GM12801 (cell line): ENCODE results near the gene SV2B.

ENCODE experiments used
- CTCF ChIP-seq: IDR thresholded peaks from one replicate; pipeline ENCODE4 v1.5.1; 2011; ENCODE audit warnings: control low read depth; ENCODE audit not compliant: insufficient read length; ENCODE audit errors: extremely low read depth

SV2B gene

DNA sequence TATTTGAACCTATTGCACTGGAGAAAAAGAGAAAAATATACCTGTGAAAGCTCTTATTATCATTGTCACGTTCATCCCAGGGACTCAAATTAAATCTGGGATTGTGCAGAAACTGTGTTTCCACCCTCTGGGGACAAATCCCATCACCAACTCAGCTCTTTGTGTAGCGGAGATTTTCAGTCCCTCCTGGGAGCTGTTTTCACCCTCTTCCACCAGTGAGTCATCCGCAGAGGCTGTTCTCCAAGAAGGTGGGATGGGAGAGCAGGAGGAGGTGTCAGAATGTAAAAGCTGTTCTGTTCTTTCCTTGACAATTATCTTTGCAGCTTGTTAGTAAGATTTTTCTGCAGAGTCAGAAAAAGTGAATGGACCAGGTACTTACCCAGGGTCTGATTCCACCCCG, 28.0 kb downstream of the SV2B start:
- TF ChIP-seq CTCF = no peak

DNA sequence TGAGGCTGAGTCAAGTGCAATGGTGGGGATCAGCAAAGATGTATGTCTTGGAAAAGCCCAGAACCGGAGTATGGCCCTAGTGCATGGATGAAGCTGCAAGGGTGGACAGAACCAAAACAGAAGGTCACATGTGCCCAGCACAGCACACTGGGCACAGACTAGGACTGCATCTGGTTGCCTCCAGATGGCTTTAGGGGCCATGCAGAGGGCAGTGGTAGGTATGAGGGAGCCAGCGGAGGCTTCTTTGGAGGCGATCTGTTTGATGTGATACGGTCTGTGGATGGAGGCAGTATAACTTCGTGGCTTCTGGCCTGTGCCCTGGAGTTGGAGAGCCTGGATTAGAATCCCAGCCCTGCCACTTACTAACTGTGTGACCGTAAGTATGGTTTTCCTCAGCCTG, 29.4 kb downstream of the SV2B start:
- TF ChIP-seq CTCF = no peak

- TF ChIP-seq CTCF = no peak
Observed at GRCh38 chr15:91132079-91132478, 32.0 kb downstream of the SV2B start.

DNA sequence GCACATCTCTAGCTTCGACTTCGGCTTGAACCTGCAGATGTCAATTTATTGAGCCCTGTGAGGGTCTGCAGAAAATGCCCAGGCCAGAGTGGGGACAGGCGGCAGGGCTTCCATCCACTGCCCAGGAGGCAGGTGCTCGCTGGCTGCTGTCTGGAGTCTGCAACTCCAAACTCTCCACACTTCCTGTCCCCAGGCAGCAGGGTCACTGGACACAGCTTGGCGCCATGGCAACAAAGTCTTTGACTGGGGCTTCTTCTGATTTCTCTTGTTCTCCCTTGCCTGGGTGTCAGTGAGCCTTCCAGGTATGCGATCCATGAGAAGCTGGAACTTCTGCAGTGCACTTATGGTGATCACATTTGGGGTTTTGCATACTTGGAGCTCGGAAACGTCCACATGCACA, 33.5 kb downstream of the SV2B start:
- no peak for TF ChIP-seq CTCF

- no peak for TF ChIP-seq CTCF
Observed at GRCh38 chr15:91135201-91136130, 35.4 kb downstream of the SV2B start.

GRCh38 chr15:91136386-91136923, 36.4 kb downstream of the SV2B start:
- TF ChIP-seq CTCF = no peak

DNA sequence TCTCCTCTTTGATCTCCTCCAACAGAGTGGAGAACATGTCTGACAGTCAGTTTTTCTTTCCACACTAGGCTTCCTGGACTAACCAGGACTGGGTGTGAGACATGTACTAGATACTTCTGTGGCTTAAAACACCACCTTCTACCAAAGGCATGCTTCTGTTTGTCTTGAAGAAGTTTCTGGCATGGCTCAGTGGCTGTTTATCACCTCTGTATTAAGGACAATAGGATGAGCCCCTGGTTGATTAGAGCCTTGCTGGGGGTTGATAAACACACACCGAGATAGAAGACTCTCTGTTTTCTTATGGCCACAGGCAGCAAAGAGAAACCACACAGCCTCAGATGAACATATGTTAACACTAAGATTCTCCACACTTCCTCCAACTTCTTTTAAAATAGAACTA, 40.5 kb downstream of the SV2B start:
- no peak for TF ChIP-seq CTCF
